ENCODE results near the gene SEMA3F. TPM values are rescaled to one million over a fixed set of nuclear protein-coding genes. Genes with fewer than 3 reads are reported as not detected.

The SEMA3F gene
- total and polyA plus RNA-seq, 2 donors (not counting 1 experiment from before 2014, with no cell fraction given), result 5.1 to 9.7 TPM

- H3K9me3 ChIP-seq (ENCODE audit: control insufficient read depth, insufficient read depth, low read depth, low read length), result no peaks in the 10 kb centered on the region
Observed at GRCh38 chr3:50217681-50218080, 62.6 kb downstream of the SEMA3F start.

GRCh38 chr3:50218448-50218847 is 63.3 kb downstream of the SEMA3F start:
- H3K4me3 ChIP-seq (replicated peaks in 1 of 4; ENCODE audit: control extremely low read depth in 1 of 4, insufficient read depth in 1 of 4, low read depth in 3 of 4, low read length in 4 of 4), result no peak overlapping the region
- no peak overlapping the region for H3K4me2 ChIP-seq (ENCODE audit: extremely low read depth, insufficient read depth, low read length)
- H4K20me1 ChIP-seq (ENCODE audit: control insufficient read depth, extremely low read depth, insufficient read depth, low read length), result no peaks in the 10 kb centered on the region
- DNase-seq (ENCODE audit: low read depth in 2 of 2), result no peak
- H2AFZ ChIP-seq (ENCODE audit: low read length), result no peak overlapping the region
- H3K9ac ChIP-seq (ENCODE audit: insufficient read depth, low read length), result no peak overlapping the region
- no peaks in the 10 kb centered on the region for H3K79me2 ChIP-seq (ENCODE audit: control insufficient read depth, insufficient read depth, low read length)
- no peaks in the 10 kb centered on the region for H3K9me3 ChIP-seq (ENCODE audit: control insufficient read depth, insufficient read depth, low read depth, low read length)
- no peaks in the 10 kb centered on the region for H3K36me3 ChIP-seq (ENCODE audit: control insufficient read depth, insufficient read depth, low read length)
- H3K4me1 ChIP-seq (ENCODE audit: control insufficient read depth, extremely low read depth, insufficient read depth, low read length), result no peaks in the 10 kb centered on the region
- peaks cover 9% of the 10 kb centered on the region for H3K27me3 ChIP-seq (ENCODE audit: control insufficient read depth, insufficient read depth, low read length)
- no peak for TF ChIP-seq CTCF (conservative IDR thresholded peaks at IDR 0.05 in 1 of 2, IDR thresholded peaks at IDR 0.05 in 1 of 2; ENCODE audit: low read depth in 1 of 2, low read length in 2 of 2)
- TF ChIP-seq EZH2 (IDR thresholded peaks at IDR 0.05; ENCODE audit: low read length, missing control alignments), result no peak
- no peak overlapping the region for H3K27ac ChIP-seq (ENCODE audit: insufficient read depth, low read length)

More at GRCh38 chr3:50217681-50218080, 62.6 kb downstream of the SEMA3F start:
- TF ChIP-seq CTCF (conservative IDR thresholded peaks at IDR 0.05 in 1 of 2, IDR thresholded peaks at IDR 0.05 in 1 of 2; ENCODE audit: low read depth in 1 of 2, low read length in 2 of 2) (no peak), EZH2 (IDR thresholded peaks at IDR 0.05; ENCODE audit: low read length, missing control alignments) (no peak)
- Histone ChIP-seq H3K79me2 (ENCODE audit: control insufficient read depth, insufficient read depth, low read length) (no peaks in the 10 kb centered on the region), H3K4me1 (ENCODE audit: control insufficient read depth, extremely low read depth, insufficient read depth, low read length) (no peaks in the 10 kb centered on the region), H3K27ac (ENCODE audit: insufficient read depth, low read length) (no peak overlapping the region), H3K4me2 (ENCODE audit: extremely low read depth, insufficient read depth, low read length) (no peak overlapping the region), H3K36me3 (ENCODE audit: control insufficient read depth, insufficient read depth, low read length) (no peaks in the 10 kb centered on the region), H3K27me3 (ENCODE audit: control insufficient read depth, insufficient read depth, low read length) (peaks cover 6% of the 10 kb centered on the region), H4K20me1 (ENCODE audit: control insufficient read depth, extremely low read depth, insufficient read depth, low read length) (no peaks in the 10 kb centered on the region), H2AFZ (ENCODE audit: low read length) (no peak overlapping the region), H3K4me3 (replicated peaks in 1 of 4; ENCODE audit: control extremely low read depth in 1 of 4, insufficient read depth in 1 of 4, low read depth in 3 of 4, low read length in 4 of 4) (no peak overlapping the region), H3K9ac (ENCODE audit: insufficient read depth, low read length) (no peak overlapping the region)
- DNase-seq (ENCODE audit: low read depth in 2 of 2), result no peak

GRCh38 chr3:50219285-50219684 is 64.2 kb downstream of the SEMA3F start:
- TF ChIP-seq CTCF (conservative IDR thresholded peaks at IDR 0.05 in 1 of 2, IDR thresholded peaks at IDR 0.05 in 1 of 2; ENCODE audit: low read depth in 1 of 2, low read length in 2 of 2) (no peak), EZH2 (IDR thresholded peaks at IDR 0.05; ENCODE audit: low read length, missing control alignments) (no peak)
- Histone ChIP-seq H2AFZ (ENCODE audit: low read length) (no peak overlapping the region), H3K79me2 (ENCODE audit: control insufficient read depth, insufficient read depth, low read length) (no peaks in the 10 kb centered on the region), H3K27ac (ENCODE audit: insufficient read depth, low read length) (no peak overlapping the region), H3K4me3 (replicated peaks in 1 of 4; ENCODE audit: control extremely low read depth in 1 of 4, insufficient read depth in 1 of 4, low read depth in 3 of 4, low read length in 4 of 4) (no peak overlapping the region), H3K9ac (ENCODE audit: insufficient read depth, low read length) (no peak overlapping the region), H3K36me3 (ENCODE audit: control insufficient read depth, insufficient read depth, low read length) (no peaks in the 10 kb centered on the region), H3K4me1 (ENCODE audit: control insufficient read depth, extremely low read depth, insufficient read depth, low read length) (no peaks in the 10 kb centered on the region), H3K9me3 (ENCODE audit: control insufficient read depth, insufficient read depth, low read depth, low read length) (no peaks in the 10 kb centered on the region), H4K20me1 (ENCODE audit: control insufficient read depth, extremely low read depth, insufficient read depth, low read length) (no peaks in the 10 kb centered on the region), H3K4me2 (ENCODE audit: extremely low read depth, insufficient read depth, low read length) (no peak overlapping the region), H3K27me3 (ENCODE audit: control insufficient read depth, insufficient read depth, low read length) (peaks cover 11% of the 10 kb centered on the region)
- no peak for DNase-seq (ENCODE audit: low read depth in 2 of 2)

All from fibroblast of lung (primary cell).